Neural progenitor cell (in vitro differentiated cells): ENCODE results near the gene ASH1L. TPM values are rescaled to one million over a fixed set of nuclear protein-coding genes. Genes with fewer than 3 reads are reported as not detected.

Experiments
- DNase-seq: peaks from one replicate; pipeline ENCODE4 v3.0.0-alpha.2; 2016; ENCODE audit warnings: low spot score
- H2AFZ ChIP-seq: fragments of 200-600 bp; sonication (generic); replicated peaks from 2 replicates; pipeline ENCODE4 v1.6.1; 2016; ENCODE audit warnings: antibody characterized with exemption
- H3F3A ChIP-seq: fragments of 200-600 bp; sonication (generic); 2 replicates; pipeline ENCODE4 v1.6.1; 2016; ENCODE audit warnings: antibody characterized with exemption, low read depth
- H3K27ac ChIP-seq: fragments of 200-600 bp; sonication (generic); 2 replicates; pipeline ENCODE4 v1.5.1; 2016; ENCODE audit warnings: mild to moderate bottlenecking
- H3K27me3 ChIP-seq: fragments of 200-600 bp; sonication (generic); 2 replicates; pipeline ENCODE4 v1.6.1; 2016; ENCODE audit warnings: mild to moderate bottlenecking, moderate library complexity
- H3K36me3 ChIP-seq: fragments of 200-600 bp; sonication (generic); 2 replicates; pipeline ENCODE4 v1.5.1; 2016
- H3K4me1 ChIP-seq: fragments of 200-600 bp; sonication (generic); 2 replicates; pipeline ENCODE4 v1.6.1; 2016; ENCODE audit warnings: mixed run types
- H3K4me2 ChIP-seq: fragments of 200-600 bp; sonication (generic); 2 replicates; pipeline ENCODE4 v1.6.1; 2016
- H3K4me3 ChIP-seq: fragments of 200-600 bp; sonication (generic); 2 replicates; pipeline ENCODE4 v1.5.1; 2016
- H3K79me2 ChIP-seq: fragments of 200-600 bp; sonication (generic); 2 replicates; pipeline ENCODE4 v1.6.1; 2016; ENCODE audit warnings: low read depth
- H3K9ac ChIP-seq: fragments of 200-600 bp; sonication (generic); 2 replicates; pipeline ENCODE4 v1.6.1; 2016
- H3K9me3 ChIP-seq: fragments of 200-600 bp; sonication (generic); 2 replicates; pipeline ENCODE4 v1.5.1; 2016; ENCODE audit warnings: low read depth
- H4K20me1 ChIP-seq: fragments of 200-600 bp; sonication (generic); 2 replicates; pipeline ENCODE4 v1.6.1; 2016; ENCODE audit warnings: low read depth
- H3K27ac Mint-ChIP-seq: 3 replicates; pipeline ENCODE4 v1.8.0; 2021; ENCODE audit warnings: mixed read lengths
- H3K27me3 Mint-ChIP-seq: 2 replicates; pipeline ENCODE4 v1.8.0; 2022; ENCODE audit warnings: low read depth, mild to moderate bottlenecking, inconsistent platforms, moderate library complexity, mixed read lengths; ENCODE audit not compliant: insufficient read depth
- H3K36me3 Mint-ChIP-seq: 3 replicates; pipeline ENCODE4 v1.8.0; 2021; ENCODE audit warnings: mixed read lengths
- H3K4me1 Mint-ChIP-seq: 3 replicates; pipeline ENCODE4 v1.8.0; 2021; ENCODE audit warnings: mixed read lengths
- H3K4me3 Mint-ChIP-seq: 3 replicates; pipeline ENCODE4 v1.8.0; 2021; ENCODE audit warnings: mild to moderate bottlenecking, moderate library complexity, mixed read lengths
- H3K9me3 Mint-ChIP-seq: 3 replicates; pipeline ENCODE4 v1.8.0; 2020; ENCODE audit warnings: mixed read lengths
- EZH2 ChIP-seq: fragments of 200-600 bp; sonication (generic); IDR thresholded peaks from 2 replicates; pipeline ENCODE4 v1.6.1; 2017; ENCODE audit warnings: antibody characterized with exemption, mild to moderate bottlenecking, moderate library complexity
- EZH2phosphoT487 ChIP-seq: fragments of 200-600 bp; sonication (generic); IDR thresholded peaks from 2 replicates; pipeline ENCODE4 v1.6.1; 2017; ENCODE audit warnings: antibody characterized with exemption
- total RNA-seq: library from RNA; depleted of rRNA; stranded (reverse); fragments of >200 nt; gene quantifications from 2 replicates; pipeline ENCODE4 v1.2.3, GENCODE V29; 2015; ENCODE audit warnings: low replicate concordance
- TF ChIP-seq, protein P1 (sequence below): fragments of 200-600 bp; sonication (generic); IDR thresholded peaks from 2 replicates; pipeline ENCODE4 v1.5.1; 2017; ENCODE audit warnings: antibody characterized with exemption, mild to moderate bottlenecking

ASH1L gene
- total RNA-seq, 1 donor from 2014 or later, result 42.1 TPM

DNA sequence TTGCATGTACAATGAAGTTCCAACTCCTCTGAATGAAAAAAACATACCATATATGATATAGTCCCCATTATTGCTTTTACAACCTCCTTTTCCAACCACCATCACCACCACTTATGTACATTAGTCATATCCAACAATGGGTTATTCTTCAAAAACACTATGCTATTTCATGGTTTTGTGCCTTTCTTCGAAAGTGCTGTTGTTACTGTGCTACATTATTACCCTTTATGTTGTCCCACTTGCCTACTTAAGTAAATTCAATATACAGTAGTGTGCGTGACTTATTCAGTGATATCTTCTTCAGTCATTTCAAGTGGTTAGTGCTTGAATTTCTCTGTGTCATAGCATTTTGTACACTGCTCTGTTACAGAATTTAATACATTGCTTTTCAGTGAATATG, 105.3 kb downstream of the ASH1L start:
- Histone ChIP-seq H4K20me1 (no peaks in the 10 kb centered on the region), H3K9ac (no peak overlapping the region), H3K4me1 (peaks cover 17% of the 10 kb centered on the region), H3K9me3 (no peaks in the 10 kb centered on the region), H3K4me2 (no peak overlapping the region), H3K79me2 (no peaks in the 10 kb centered on the region), H3K27ac (no peak overlapping the region), H2AFZ (no peak overlapping the region), H3K4me3 (no peak overlapping the region), H3K27me3 (no peaks in the 10 kb centered on the region), H3K36me3 (peaks cover 7% of the 10 kb centered on the region), H3F3A (peaks cover 6% of the 10 kb centered on the region)
- Mint-ChIP-seq H3K4me3 (no peak overlapping the region), H3K27ac (no peak overlapping the region), H3K27me3 (no peaks in the 10 kb centered on the region), H3K36me3 (peaks cover 21% of the 10 kb centered on the region), H3K9me3 (no peaks in the 10 kb centered on the region), H3K4me1 (peaks cover 11% of the 10 kb centered on the region)
- no peak for DNase-seq
- TF ChIP-seq EZH2, result no peak
- TF ChIP-seq, protein P1, sequence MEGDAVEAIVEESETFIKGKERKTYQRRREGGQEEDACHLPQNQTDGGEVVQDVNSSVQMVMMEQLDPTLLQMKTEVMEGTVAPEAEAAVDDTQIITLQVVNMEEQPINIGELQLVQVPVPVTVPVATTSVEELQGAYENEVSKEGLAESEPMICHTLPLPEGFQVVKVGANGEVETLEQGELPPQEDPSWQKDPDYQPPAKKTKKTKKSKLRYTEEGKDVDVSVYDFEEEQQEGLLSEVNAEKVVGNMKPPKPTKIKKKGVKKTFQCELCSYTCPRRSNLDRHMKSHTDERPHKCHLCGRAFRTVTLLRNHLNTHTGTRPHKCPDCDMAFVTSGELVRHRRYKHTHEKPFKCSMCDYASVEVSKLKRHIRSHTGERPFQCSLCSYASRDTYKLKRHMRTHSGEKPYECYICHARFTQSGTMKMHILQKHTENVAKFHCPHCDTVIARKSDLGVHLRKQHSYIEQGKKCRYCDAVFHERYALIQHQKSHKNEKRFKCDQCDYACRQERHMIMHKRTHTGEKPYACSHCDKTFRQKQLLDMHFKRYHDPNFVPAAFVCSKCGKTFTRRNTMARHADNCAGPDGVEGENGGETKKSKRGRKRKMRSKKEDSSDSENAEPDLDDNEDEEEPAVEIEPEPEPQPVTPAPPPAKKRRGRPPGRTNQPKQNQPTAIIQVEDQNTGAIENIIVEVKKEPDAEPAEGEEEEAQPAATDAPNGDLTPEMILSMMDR, result no peak
- no peak for TF ChIP-seq EZH2phosphoT487

DNA sequence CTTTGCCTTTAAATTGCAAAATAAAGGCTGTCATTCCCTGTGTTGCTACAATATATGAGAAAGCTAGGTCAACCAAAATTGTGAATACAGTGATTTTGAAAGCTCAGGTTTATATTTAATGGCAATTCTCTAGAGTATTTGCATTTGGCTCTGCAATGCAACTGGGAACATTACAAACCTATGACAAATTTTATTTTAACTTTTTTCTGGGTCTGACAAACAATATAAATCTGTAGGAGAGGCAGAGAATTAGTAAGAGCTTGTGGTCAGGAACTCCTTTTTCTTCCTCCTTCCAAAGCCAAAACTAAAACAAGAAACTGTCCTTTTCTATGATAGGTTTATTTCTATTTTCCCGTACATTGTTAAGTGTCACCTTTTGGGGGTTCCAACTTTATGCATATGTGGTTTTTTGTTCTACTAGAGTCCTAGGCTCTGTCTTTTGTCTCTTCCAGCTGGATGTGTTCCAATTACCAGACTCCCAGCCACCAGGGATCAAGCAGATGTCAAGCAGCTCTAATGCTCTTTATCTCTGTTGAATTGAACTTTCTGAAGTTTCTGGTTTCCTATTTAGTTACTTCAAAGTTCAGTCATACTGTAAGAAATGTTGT, 106.9 kb downstream of the ASH1L start:
- Mint-ChIP-seq H3K27ac (no peak overlapping the region), H3K4me3 (no peak overlapping the region), H3K4me1 (peaks cover 11% of the 10 kb centered on the region), H3K9me3 (no peaks in the 10 kb centered on the region), H3K27me3 (no peaks in the 10 kb centered on the region), H3K36me3 (peaks cover 18% of the 10 kb centered on the region)
- TF ChIP-seq EZH2 (no peak), EZH2phosphoT487 (no peak)
- TF ChIP-seq, protein P1, result no peak
- H3K27me3 ChIP-seq, result no peaks in the 10 kb centered on the region
- peak overlapping the region; percentile 27 for H3K27ac ChIP-seq
- H3K4me2 ChIP-seq, result peak overlapping the region; percentile 23
- no peaks in the 10 kb centered on the region for H4K20me1 ChIP-seq
- H3K36me3 ChIP-seq, result peaks cover 7% of the 10 kb centered on the region
- H3K9ac ChIP-seq, result no peak overlapping the region
- H3F3A ChIP-seq, result peaks cover 6% of the 10 kb centered on the region
- H3K4me1 ChIP-seq, result peaks cover 17% of the 10 kb centered on the region
- no peak overlapping the region for H3K4me3 ChIP-seq
- no peak overlapping the region for H2AFZ ChIP-seq
- peak; percentile 55 for DNase-seq
- H3K9me3 ChIP-seq, result no peaks in the 10 kb centered on the region
- no peaks in the 10 kb centered on the region for H3K79me2 ChIP-seq

DNA sequence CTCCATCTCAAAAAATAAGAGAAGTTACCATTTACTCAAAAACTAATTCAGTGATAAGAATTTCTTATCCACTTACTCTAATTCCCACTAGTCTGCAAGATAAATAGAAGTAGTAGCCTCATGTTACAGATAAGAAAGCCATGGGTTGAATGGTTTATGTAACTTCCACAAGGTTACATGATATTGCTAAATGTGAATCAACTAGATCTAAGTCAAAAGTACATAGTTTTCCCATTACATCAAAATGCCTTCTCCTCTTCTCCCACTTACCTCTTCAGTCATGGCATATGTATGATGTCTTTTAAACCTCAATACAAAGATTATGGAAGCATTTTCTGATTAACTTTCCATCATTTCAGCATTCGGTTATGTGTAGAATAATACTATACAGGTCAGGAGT, 108.5 kb downstream of the ASH1L start:
- H2AFZ ChIP-seq, result no peak overlapping the region
- no peak overlapping the region for H3K4me3 ChIP-seq
- Mint-ChIP-seq H3K4me3 (no peak overlapping the region), H3K27me3 (no peaks in the 10 kb centered on the region), H3K36me3 (peaks cover 25% of the 10 kb centered on the region), H3K9me3 (no peaks in the 10 kb centered on the region), H3K4me1 (peaks cover 11% of the 10 kb centered on the region), H3K27ac (no peak overlapping the region)
- H4K20me1 ChIP-seq, result no peaks in the 10 kb centered on the region
- H3K27ac ChIP-seq, result no peak overlapping the region
- H3K79me2 ChIP-seq, result no peaks in the 10 kb centered on the region
- no peaks in the 10 kb centered on the region for H3K9me3 ChIP-seq
- peaks cover 1% of the 10 kb centered on the region for H3K36me3 ChIP-seq
- no peak overlapping the region for H3K9ac ChIP-seq
- H3F3A ChIP-seq, result peaks cover 6% of the 10 kb centered on the region
- no peak overlapping the region for H3K4me2 ChIP-seq
- no peak for DNase-seq
- H3K4me1 ChIP-seq, result peaks cover 17% of the 10 kb centered on the region
- no peak for TF ChIP-seq EZH2phosphoT487
- TF ChIP-seq EZH2, result no peak
- TF ChIP-seq, protein P1, result no peak
- no peaks in the 10 kb centered on the region for H3K27me3 ChIP-seq
